HUES48 (cell line): ENCODE data around the gene ZFHX3.

Experiments
- H3K27ac ChIP-seq: one replicate; pipeline ENCODE4 v1.7.0; 2013; ENCODE audit warnings: low read depth, low read length, inconsistent platforms
- H3K27me3 ChIP-seq: 2 replicates; pipeline ENCODE4 v1.6.1; 2013; ENCODE audit warnings: mild to moderate bottlenecking, low read length; ENCODE audit not compliant: control insufficient read depth, insufficient read depth
- H3K36me3 ChIP-seq: 2 replicates; pipeline ENCODE4 v1.6.1; 2013; ENCODE audit warnings: low read length; ENCODE audit not compliant: control insufficient read depth, insufficient read depth
- H3K4me1 ChIP-seq: 2 replicates; pipeline ENCODE4 v1.6.1; 2013; ENCODE audit warnings: mild to moderate bottlenecking, low read length; ENCODE audit not compliant: control insufficient read depth, insufficient read depth
- H3K4me3 ChIP-seq: 2 replicates; pipeline ENCODE4 v1.5.1; 2013; ENCODE audit warnings: mild to moderate bottlenecking, low read depth, low read length
- H3K9ac ChIP-seq: 2 replicates; pipeline ENCODE4 v1.6.1; 2013; ENCODE audit warnings: mild to moderate bottlenecking, low read depth, low read length, moderate library complexity
- H3K9me3 ChIP-seq: 2 replicates; pipeline ENCODE4 v1.6.1; 2013; ENCODE audit warnings: low read length; ENCODE audit not compliant: control insufficient read depth, insufficient read depth

The ZFHX3 gene

DNA sequence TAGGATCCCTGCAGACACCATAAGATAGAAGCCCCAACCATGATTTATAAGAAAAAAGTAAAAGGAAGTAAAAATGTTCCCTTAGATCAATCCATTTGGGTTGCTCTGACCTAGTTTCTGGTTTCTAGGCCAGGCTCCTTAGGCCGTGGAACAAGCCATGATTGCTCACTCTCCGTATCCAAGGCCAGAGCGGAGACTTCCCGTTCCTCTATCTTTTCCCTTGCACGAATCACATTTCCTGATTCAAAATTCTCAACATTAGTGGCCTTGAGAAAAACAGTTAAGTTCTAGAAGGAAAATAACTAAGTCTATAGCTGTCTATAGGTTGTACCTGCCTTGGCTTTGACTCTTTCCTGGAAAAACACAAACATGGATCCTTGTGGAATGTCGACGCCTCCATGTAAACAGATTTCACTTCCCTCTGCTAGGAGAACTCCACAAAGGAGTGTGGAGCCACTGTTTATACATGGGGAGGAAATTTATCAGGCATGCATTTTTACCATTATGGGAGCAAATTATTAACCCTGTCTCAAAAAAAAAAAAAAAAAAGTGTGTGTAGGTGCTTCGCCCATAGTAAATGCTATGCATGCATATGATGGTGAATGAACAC, 149.6 kb downstream of the ZFHX3 start:
- H3K36me3 ChIP-seq, result no peaks in the 10 kb centered on the region
- H3K27me3 ChIP-seq, result no peaks in the 10 kb centered on the region
- no peak overlapping the region for H3K27ac ChIP-seq
- no peaks in the 10 kb centered on the region for H3K4me1 ChIP-seq
- H3K9ac ChIP-seq, result no peak overlapping the region
- no peaks in the 10 kb centered on the region for H3K9me3 ChIP-seq
- H3K4me3 ChIP-seq, result no peak overlapping the region

DNA sequence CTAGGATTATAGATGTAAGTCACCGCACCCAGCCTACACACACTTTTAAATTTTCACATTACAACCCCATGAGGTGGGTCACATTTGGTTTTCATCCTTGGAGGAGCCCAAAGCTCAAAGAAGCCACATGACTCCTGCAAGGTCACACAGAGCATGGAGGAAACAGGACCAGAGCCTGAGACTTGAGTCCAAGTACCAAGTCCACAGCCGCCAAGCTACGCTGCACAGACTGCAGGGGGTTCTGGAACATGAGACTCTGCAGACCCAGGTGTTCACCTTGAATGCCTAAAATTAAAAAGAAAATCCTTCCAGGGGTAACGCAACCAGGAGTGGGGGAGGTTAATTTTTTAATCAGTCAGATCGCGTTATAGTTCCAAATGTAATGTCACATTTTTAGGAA, 150.2 kb downstream of the ZFHX3 start:
- H3K27me3 ChIP-seq, result no peaks in the 10 kb centered on the region
- H3K9me3 ChIP-seq, result no peaks in the 10 kb centered on the region
- no peak overlapping the region for H3K9ac ChIP-seq
- no peaks in the 10 kb centered on the region for H3K4me1 ChIP-seq
- H3K27ac ChIP-seq, result no peak overlapping the region
- H3K4me3 ChIP-seq, result no peak overlapping the region
- no peaks in the 10 kb centered on the region for H3K36me3 ChIP-seq

DNA sequence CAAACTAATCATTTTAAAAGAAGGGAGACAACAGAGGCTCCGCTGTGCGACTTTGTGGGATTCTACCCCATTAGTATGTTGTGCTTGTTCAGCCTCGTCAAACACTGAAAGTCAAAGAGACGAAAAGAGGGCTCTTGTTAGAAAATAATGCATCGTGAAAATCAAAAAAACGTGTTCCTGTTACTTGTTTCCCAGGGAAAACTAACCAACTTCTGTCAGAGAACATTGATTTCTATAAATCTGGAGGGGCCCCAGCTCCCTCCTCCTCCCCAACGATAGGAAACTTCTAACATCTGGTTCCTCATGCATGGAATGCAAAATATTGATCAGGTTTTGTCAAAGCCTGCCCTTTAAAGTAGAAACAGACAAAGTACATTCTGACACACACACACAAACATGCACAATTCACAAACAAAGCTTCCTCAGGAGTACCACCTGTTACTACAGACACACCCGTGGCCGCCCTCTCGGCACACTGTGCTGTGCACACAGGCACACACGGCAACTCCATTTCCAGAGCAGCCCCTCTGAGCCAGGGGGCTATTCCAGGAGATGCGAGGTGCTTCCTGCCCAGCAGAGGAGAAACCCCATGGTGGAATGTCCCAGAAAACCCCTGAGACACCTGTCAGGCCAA, 151.3 kb downstream of the ZFHX3 start:
- H3K9ac ChIP-seq, result no peak overlapping the region
- no peak overlapping the region for H3K4me3 ChIP-seq
- no peaks in the 10 kb centered on the region for H3K9me3 ChIP-seq
- H3K4me1 ChIP-seq, result no peaks in the 10 kb centered on the region
- no peak overlapping the region for H3K27ac ChIP-seq
- no peaks in the 10 kb centered on the region for H3K36me3 ChIP-seq
- H3K27me3 ChIP-seq, result no peaks in the 10 kb centered on the region

DNA sequence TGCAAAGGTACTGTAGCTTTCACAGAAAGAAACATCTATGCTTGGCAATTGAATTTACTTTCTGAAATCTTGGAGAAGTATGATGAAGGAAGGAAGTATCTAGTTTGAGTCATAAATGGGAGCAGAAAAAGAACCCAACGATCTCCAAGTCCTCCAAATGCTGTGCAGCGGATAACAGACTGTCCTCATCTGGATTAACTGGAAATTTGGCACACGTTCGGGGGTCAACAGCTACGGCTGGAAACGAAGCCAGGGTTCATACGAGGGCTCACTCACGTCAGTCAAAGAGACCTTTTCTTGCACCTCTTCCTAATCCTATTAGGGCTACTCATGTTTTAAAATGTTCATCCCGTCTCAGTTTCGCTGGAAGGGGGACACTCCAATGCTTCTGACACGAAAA, 152.0 kb downstream of the ZFHX3 start:
- Histone ChIP-seq H3K9me3 (no peaks in the 10 kb centered on the region), H3K4me3 (no peak overlapping the region), H3K9ac (no peak overlapping the region), H3K36me3 (no peaks in the 10 kb centered on the region), H3K27ac (no peak overlapping the region), H3K27me3 (no peaks in the 10 kb centered on the region), H3K4me1 (no peaks in the 10 kb centered on the region)

DNA sequence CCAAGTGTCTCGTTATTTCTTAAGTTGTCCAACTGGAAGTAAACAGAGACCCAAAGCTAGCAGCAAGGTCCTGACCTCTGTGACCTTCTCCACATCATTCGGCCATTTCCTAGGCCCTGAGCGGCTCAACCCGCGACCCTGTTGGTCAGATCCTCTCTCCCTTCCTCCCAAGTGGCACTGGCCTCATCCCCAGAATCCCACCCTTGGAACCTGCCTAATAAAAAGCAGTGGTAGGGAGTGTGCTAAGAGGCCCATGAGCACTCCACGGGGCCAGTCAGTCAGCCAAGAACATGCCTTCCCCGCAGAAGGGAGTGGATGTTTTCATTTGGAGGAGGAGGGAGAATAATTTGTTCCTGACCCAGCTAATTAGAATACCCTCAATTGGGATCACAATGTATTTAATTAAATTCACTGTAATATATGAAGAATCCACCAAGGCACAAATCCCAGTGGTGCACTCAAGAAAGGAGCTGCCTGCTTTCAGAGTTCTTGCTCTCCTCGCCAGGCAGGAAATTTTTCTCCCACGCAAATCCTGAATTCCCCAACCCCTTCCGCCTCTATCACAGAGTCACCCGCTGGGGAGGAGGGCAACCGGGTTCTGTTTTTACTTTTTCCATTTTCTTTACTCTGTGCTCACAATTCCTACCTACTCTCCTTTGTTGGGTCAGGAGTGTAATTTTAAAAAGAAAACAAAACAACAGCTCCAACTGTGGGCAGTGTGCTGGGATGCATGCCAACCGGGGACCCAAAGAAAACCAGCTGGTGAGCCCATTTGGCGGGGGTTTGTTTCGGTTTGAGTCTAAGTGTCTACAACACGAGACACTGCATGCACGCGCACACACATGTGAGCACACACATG, 153.4 kb downstream of the ZFHX3 start:
- Histone ChIP-seq H3K4me3 (no peak overlapping the region), H3K9ac (no peak overlapping the region), H3K27me3 (no peaks in the 10 kb centered on the region), H3K36me3 (no peaks in the 10 kb centered on the region), H3K9me3 (no peaks in the 10 kb centered on the region), H3K27ac (no peak overlapping the region), H3K4me1 (no peaks in the 10 kb centered on the region)

DNA sequence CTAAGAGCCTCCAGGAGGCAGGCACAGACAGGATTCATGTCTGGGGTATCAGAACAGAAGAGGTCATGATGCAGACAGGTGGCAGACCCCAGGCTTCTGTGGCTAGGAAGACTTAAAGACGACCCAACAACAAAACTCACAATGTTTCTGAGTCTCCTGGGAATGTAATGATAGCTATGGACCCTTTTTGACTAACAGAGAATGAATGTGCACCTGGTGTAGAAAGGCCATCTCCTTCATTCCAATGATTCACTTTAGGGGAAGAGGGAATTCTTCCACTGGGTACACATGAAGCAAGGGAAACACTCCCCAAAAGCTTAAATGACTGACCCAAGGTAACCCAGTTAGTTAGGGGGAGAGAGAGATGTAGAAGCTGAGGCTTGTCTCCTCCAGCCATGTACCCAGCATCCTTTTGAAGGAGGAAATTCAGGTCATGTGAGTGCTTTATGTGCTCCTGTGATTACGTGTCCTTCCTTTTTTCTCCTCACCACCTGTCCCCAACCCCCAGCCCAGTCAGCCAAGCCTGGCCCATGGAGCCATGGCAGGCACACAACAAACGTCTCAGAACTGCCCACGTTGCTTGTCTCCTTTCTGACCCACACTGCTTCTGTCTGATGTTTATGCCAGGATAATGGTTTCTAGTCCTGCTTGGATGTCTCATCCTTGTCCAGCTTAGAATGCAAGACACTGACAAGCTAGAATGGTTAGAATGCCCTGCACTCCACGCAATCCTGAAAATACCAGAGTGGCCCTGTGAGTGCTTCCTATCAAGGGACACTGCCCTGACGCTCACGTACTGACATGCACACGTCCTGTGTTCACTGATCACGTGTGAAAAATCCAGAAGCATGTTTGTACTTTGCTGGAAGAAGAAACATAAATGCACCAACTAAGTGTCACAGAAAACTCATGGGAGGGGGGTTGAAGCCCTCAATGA, 156.4 kb downstream of the ZFHX3 start:
- H3K4me3 ChIP-seq, result no peak overlapping the region
- no peak overlapping the region for H3K9ac ChIP-seq
- H3K4me1 ChIP-seq, result no peaks in the 10 kb centered on the region
- no peaks in the 10 kb centered on the region for H3K9me3 ChIP-seq
- no peaks in the 10 kb centered on the region for H3K27me3 ChIP-seq
- H3K36me3 ChIP-seq, result no peaks in the 10 kb centered on the region
- no peak overlapping the region for H3K27ac ChIP-seq

DNA sequence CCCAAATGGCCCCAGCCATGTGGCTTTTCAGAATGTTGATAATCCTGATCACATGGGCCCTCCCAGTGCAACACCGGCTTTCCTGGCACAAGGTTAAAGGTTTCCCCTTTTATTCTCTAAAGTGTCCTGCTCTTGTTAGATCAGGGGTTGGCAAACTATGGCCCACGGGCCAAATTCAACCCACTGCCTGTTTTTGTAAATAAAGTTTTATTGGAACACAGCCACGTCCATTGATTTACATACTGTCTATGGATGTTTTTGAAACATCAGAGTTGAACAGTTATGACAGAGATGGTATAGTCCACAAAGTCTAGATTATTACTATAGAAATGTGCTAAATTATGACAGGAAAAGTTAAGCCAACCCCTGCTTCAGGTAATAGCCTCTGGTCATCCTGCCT, 157.3 kb downstream of the ZFHX3 start:
- no peaks in the 10 kb centered on the region for H3K4me1 ChIP-seq
- no peaks in the 10 kb centered on the region for H3K36me3 ChIP-seq
- H3K9me3 ChIP-seq, result no peaks in the 10 kb centered on the region
- no peak overlapping the region for H3K4me3 ChIP-seq
- no peak overlapping the region for H3K27ac ChIP-seq
- no peaks in the 10 kb centered on the region for H3K27me3 ChIP-seq
- no peak overlapping the region for H3K9ac ChIP-seq

DNA sequence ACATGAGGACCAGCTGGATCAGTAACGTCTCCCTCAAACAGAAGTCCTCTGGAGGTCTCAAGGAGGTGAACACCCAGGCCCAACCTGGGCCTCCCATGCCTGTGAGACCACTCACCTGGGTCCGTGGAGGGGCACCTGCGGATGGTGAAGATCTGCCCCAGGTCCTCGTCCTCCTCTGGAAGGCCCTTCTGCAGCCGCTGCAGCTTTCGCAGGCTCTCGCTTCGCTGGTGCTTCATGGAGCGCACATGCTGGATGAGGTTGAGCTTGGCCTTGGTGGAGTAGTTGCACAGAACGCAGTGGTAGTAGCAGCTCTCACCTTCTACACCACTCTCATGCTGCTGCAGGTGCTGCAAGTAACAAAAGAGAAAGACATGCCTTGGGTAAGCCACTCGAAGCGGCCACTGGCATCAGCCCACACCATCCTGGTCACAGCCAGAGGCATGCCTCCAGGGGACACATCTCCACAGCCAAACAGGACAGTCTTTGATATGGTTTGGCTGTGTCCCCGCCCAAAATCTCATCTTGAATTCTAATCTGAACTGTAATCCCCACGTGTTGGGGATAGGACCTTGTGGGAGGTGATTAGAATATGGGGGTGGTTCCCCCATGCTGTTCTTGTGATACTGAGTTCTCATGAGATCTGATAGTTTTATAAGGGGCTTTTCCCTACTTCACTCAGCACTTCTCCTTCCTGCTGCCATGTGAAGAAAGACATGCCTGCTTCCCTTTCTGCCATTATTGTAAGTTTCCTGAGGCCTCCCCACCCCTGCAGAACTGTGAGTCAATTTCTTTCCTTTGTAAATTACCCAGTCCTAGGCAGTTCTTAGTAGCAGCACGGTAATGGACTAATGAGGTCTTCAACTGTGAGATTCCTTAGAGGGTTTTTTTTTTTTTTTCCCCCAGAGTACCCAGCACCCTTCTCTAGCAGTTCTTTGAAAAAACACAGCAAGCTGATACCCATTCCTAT, 158.0 kb downstream of the ZFHX3 start:
- Histone ChIP-seq H3K4me1 (no peaks in the 10 kb centered on the region), H3K9me3 (no peaks in the 10 kb centered on the region), H3K27ac (no peak overlapping the region), H3K27me3 (no peaks in the 10 kb centered on the region), H3K4me3 (no peak overlapping the region), H3K9ac (no peak overlapping the region), H3K36me3 (no peaks in the 10 kb centered on the region)

DNA sequence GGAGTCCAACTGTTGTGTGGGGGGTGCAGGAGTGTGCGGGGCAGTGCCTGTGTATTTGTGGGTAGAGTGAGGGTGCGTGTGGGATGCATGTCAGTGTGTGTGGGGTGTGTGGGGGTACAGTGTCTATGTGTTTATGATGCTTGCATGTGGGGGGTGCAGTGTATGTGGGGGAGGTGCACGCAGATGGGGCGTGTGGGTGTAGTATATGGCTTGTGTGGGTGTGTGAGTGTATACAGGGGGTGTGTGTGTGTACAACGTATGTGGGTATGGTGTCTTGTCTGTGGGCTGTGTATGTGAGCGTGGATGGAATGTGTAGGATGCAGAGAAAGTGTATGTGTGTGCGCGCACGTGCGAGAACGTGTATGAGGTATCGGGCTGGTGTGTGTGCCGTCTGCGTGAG, 160.4 kb downstream of the ZFHX3 start:
- H3K36me3 ChIP-seq, result no peaks in the 10 kb centered on the region
- H3K27me3 ChIP-seq, result no peaks in the 10 kb centered on the region
- no peaks in the 10 kb centered on the region for H3K4me1 ChIP-seq
- H3K4me3 ChIP-seq, result no peak overlapping the region
- H3K9me3 ChIP-seq, result no peaks in the 10 kb centered on the region
- no peak overlapping the region for H3K9ac ChIP-seq
- no peak overlapping the region for H3K27ac ChIP-seq
